ENCODE data around the gene CADM1.

- no peak for TF ChIP-seq POLR2A (IDR thresholded peaks at IDR 0.05)
- TF ChIP-seq CTCF (IDR thresholded peaks at IDR 0.05): no peak
Observed at GRCh38 chr11:115506954-115507675, 2.9 kb upstream of the CADM1 start.
